GM10248 (cell line): ENCODE results near the gene PPP4R1.

Experiments used
- CTCF ChIA-PET: fragments of 300-600 bp; sonication (Branson Sonifier 250); formaldehyde crosslinking; extraction: SDS; loops from one replicate; lab custom pipeline; 2021; ENCODE audit warnings: antibody characterized with exemption; lab: Yijun Ruan, JAX
- POLR2A ChIA-PET: fragments of 350-650 bp; sonication (Branson Sonifier 250); formaldehyde crosslinking; extraction: SDS; loops from one replicate; lab custom pipeline; 2020; ENCODE audit warnings: antibody characterized with exemption; lab: Yijun Ruan, JAX
- DNase-seq: peaks from one replicate; pipeline ENCODE4 v3.0.0; 2012; ENCODE audit errors: extremely low spot score
- CTCF ChIP-seq: IDR thresholded peaks from 2 replicates; pipeline ENCODE4 v1.5.1; 2012; ENCODE audit warnings: mild to moderate bottlenecking, low read depth; ENCODE audit errors: extremely low read depth, missing control alignments, control extremely low read depth

PPP4R1 gene

GRCh38 chr18:9630444-9630843, 16.1 kb upstream of the PPP4R1 start:
- POLR2A ChIA-PET: no interaction called here
- DNase-seq: no peak
- TF ChIP-seq CTCF: no peak
- CTCF ChIA-PET: interaction anchor here (1.2 kb wide), 1 partner anchor 10 kb away, joined by 3 read pairs; no protein-coding TSS in a partner anchor

GRCh38 chr18:9629709-9630108, 15.3 kb upstream of the PPP4R1 start:
- no peak for DNase-seq
- ChIA-PET CTCF (interaction anchor here (1.2 kb wide), 1 partner anchor 9 kb away, joined by 3 read pairs; no protein-coding TSS in a partner anchor), POLR2A (no interaction called here)
- no peak for TF ChIP-seq CTCF

- POLR2A ChIA-PET: no interaction called here
- no peak for DNase-seq
- CTCF ChIA-PET: no interaction called here
- no peak for TF ChIP-seq CTCF
Measured at GRCh38 chr18:9628984-9629383, 14.6 kb upstream of the PPP4R1 start.

GRCh38 chr18:9627642-9628041, 13.3 kb upstream of the PPP4R1 start:
- ChIA-PET CTCF (interaction anchor here (1.3 to 1.5 kb wide), 2 partner anchors 18 to 47 kb away, joined by 3 to 4 read pairs; no protein-coding TSS in a partner anchor), POLR2A (no interaction called here)
- no peak for TF ChIP-seq CTCF
- DNase-seq: no peak

GRCh38 chr18:9619990-9620389, 5.6 kb upstream of the PPP4R1 start:
- CTCF ChIA-PET: interaction anchor here (1.1 to 1.6 kb wide), 4 partner anchors 10 to 45 kb away, joined by 3 to 4 read pairs (median 3); no protein-coding TSS in a partner anchor
- no peak for TF ChIP-seq CTCF
- DNase-seq: no peak
- POLR2A ChIA-PET: no interaction called here

GRCh38 chr18:9619545-9619944, 5.2 kb upstream of the PPP4R1 start:
- POLR2A ChIA-PET: no interaction called here
- no peak for DNase-seq
- CTCF ChIA-PET: interaction anchor here (1.1 to 1.6 kb wide), 3 partner anchors 10 to 44 kb away, joined by 3 to 4 read pairs (median 3); no protein-coding TSS in a partner anchor

More at GRCh38 chr18:9619545-9619944, 5.2 kb upstream of the PPP4R1 start:
- TF ChIP-seq CTCF: no peak
